CD4-positive, alpha-beta T cell treated with Interleukin-1 beta for 1 hour (primary cell): ENCODE measurements around the gene OR5K3.
"Not testable (repeated sequence)": the region's sequence is repeated elsewhere in the genome, so short reads cannot be mapped to it uniquely, and the experiment has no call there.

Source experiments
- DNase-seq, 2 donors: peaks; one replicate each; pipeline ENCODE4 v3.0.0-alpha.2; 2020 to 2022

OR5K3 gene

GRCh38 chr3:98390366-98390765 lies at the start of gene OR5K3:
Gene OR5K3 (plus strand): TSS chr3:98390666. CDS start chr3:98390666, 0 bp downstream.
- no peak for DNase-seq

GRCh38 chr3:98341758-98342157 lies 48.7 kb upstream of the OR5K3 start:
- no peak for DNase-seq

GRCh38 chr3:98343647-98344507 lies 46.6 kb upstream of the OR5K3 start:
- peak in 1 of 2 donors; percentile 48 for DNase-seq

- no peak for DNase-seq
These were observed 40.4 kb upstream of the OR5K3 start for GRCh38 chr3:98350082-98350481.

GRCh38 chr3:98353554-98353953 lies 36.9 kb upstream of the OR5K3 start, which contains the start of gene OR5K4:
Gene OR5K4 (plus strand): TSS chr3:98353854. CDS start chr3:98353854, 0 bp downstream.
- DNase-seq: no peak

- no peak for DNase-seq
These were observed 31.2 kb upstream of the OR5K3 start for GRCh38 chr3:98359250-98359649.

- DNase-seq: peak in 1 of 2 donors; percentile 10
These were observed 30.3 kb upstream of the OR5K3 start for GRCh38 chr3:98359993-98360675.

GRCh38 chr3:98360681-98361080 lies 29.8 kb upstream of the OR5K3 start:
- DNase-seq: no peak

- no peak for DNase-seq
These were observed 29.2 kb upstream of the OR5K3 start for GRCh38 chr3:98361289-98361688.

GRCh38 chr3:98367464-98368246 lies 22.8 kb upstream of the OR5K3 start:
- DNase-seq: no peak

- DNase-seq: no peak
These were observed 19.3 kb upstream of the OR5K3 start for GRCh38 chr3:98371186-98371585.

- DNase-seq: no peak
These were observed 18.6 kb upstream of the OR5K3 start for GRCh38 chr3:98371853-98372252.

GRCh38 chr3:98372445-98372844 lies 18.0 kb upstream of the OR5K3 start:
- no peak for DNase-seq

- DNase-seq: no peak
These were observed 13.8 kb upstream of the OR5K3 start for GRCh38 chr3:98376631-98377030.

- DNase-seq: no peak
These were observed 2.3 kb upstream of the OR5K3 start for GRCh38 chr3:98388147-98388546.

GRCh38 chr3:98395101-98395500 lies 4.6 kb downstream of the OR5K3 start:
- DNase-seq: no peak

GRCh38 chr3:98396482-98396881 lies 6.0 kb downstream of the OR5K3 start:
- not testable (repeated sequence) for DNase-seq

GRCh38 chr3:98398513-98398912 lies 8.0 kb downstream of the OR5K3 start:
- DNase-seq: no peak

GRCh38 chr3:98402507-98402906 lies 12.0 kb downstream of the OR5K3 start:
- DNase-seq: no peak

- DNase-seq: no peak
These were observed 13.5 kb downstream of the OR5K3 start for GRCh38 chr3:98404010-98404409.

GRCh38 chr3:98406034-98406433 lies 15.6 kb downstream of the OR5K3 start:
- DNase-seq: no peak

GRCh38 chr3:98432575-98432974 lies 42.1 kb downstream of the OR5K3 start:
- DNase-seq: no peak

- no peak for DNase-seq
These were observed 43.3 kb downstream of the OR5K3 start for GRCh38 chr3:98433764-98434163.
